SIG-M5 treated with dmso at 0.1 percent for 504 hours (cell line): Measurements from ENCODE around the gene RNF212.

Experiments
- DNase-seq: peaks from one replicate; lab custom pipeline; 2025; ENCODE audit not compliant: unreplicated experiment; lab: John Stamatoyannopoulos, UW

RNF212 gene

DNA sequence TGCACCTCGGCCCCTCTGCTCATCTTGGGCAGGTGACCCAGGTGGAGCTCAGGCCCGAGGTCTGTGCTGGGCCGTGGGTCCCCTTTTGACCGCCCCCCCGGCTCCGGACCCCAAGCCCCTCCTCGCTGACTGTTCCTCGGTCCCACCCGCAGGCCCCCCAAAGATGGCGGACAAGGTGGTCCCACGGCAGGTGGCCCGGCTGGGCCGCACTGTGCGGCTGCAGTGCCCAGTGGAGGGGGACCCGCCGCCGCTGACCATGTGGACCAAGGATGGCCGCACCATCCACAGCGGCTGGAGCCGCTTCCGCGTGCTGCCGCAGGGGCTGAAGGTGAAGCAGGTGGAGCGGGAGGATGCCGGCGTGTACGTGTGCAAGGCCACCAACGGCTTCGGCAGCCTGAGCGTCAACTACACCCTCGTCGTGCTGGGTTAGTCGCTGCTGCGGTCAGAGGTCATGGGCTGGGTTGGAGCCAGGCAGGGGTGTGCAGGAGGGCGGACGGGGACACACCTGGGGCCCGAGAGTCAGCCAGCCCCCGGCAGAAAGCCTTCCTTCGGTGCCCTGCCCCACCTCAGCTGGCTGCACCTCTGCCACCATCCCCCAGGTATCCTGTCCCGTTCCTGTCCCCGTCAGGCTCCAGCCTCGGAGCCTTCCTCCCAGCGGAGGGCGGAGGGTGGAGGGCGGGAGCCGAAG lies 91.2 kb downstream of the RNF212 start:
- DNase-seq, result no peak
